Activated naive CD4-positive, alpha-beta T cell treated with anti-CD3 and anti-CD28 coated beads, Interleukin-2, amount 50 U/mL, for 72 hours (primary cell): ENCODE measurements around the gene POLH. TPM values are rescaled to one million over a fixed set of nuclear protein-coding genes. Genes with fewer than 3 reads are reported as not detected.
"Not testable (repeated sequence)": the region's sequence is repeated elsewhere in the genome, so short reads cannot be mapped to it uniquely, and the experiment has no call there.

Experiments used
- ATAC-seq, 2 donors: fragments of 150-1000 bp; cut with Tn5 transposase; 2 replicates each; pipeline ENCODE4 v1.10.0; 2021; ENCODE audit warnings: mild to moderate bottlenecking in 2 of 2, moderate library complexity in 2 of 2
- DNase-seq, 2 donors: peaks; one replicate each; pipeline ENCODE4 v3.0.0; 2021 to 2022; ENCODE audit warnings: low spot score in 2 of 2
- H3K27ac Mint-ChIP-seq, 2 donors: one replicate each; pipeline ENCODE4 v1.8.0; 2022; ENCODE audit warnings: mild to moderate bottlenecking in 2 of 2, mixed read lengths in 2 of 2
- H3K36me3 Mint-ChIP-seq, 2 donors: one replicate each; pipeline ENCODE4 v1.8.0; 2022; ENCODE audit warnings: mixed read lengths in 2 of 2
- H3K9me3 Mint-ChIP-seq, 2 donors: one replicate each; pipeline ENCODE4 v1.8.0; 2022; ENCODE audit warnings: mixed read lengths in 2 of 2
- total RNA-seq, 2 donors: library from RNA; stranded (reverse); gene quantifications; one replicate each; pipeline ENCODE4 v1.2.3, GENCODE V29; 2022

Gene POLH
- 100 to 1,000 TPM in 1 of 2 donors, 10 to 100 TPM in 1; 46.2 to 101 TPM for total RNA-seq

DNA sequence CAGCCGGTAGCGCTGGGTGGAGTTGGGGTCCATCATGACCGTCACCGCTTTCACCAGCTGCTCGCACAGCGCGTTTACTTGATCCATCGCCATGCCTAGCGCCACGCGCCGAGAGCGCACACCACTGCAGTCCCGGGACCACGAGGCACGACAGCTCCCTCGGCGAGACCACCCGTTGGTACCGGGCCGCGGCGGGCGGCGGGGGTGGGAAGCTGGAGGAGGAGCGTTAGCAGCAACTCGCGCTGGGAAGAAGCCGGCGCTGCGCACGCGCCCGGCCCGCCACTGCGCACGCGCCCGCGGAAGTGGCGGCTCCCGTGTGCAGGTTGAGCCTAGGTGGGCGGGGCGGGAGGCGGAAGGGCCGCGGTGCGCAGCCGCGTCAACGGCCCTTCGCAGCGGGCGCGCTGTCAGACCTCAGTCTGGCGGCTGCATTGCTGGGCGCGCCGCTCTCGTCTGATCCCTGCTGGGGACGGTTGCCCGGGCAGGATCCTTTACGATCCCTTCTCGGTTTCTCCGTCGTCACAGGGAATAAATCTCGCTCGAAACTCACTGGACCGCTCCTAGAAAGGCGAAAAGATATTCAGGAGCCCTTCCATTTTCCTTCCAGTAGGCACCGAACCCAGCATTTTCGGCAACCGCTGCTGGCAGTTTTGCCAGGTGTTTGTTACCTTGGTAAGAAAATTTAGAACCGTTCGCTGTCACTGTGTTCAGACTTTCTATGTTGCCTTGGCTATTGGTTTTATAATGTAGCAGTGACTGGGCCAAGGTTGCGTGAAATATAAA lies at the start of gene POLH, which contains the start of gene XPO5:
POLH (plus strand) TSS at position 414 of the 780 bp plus-strand sequence. CDS start 6,135 bp downstream, outside the sequence.
XPO5 (minus strand) TSS at position 267 of the 780 bp plus-strand sequence; CDS start at position 93, 174 bp downstream.
- peak; percentile 94 to 95 for ATAC-seq
- Mint-ChIP-seq H3K36me3 (peaks cover 36 to 57% of the 10 kb centered on the region in 2 donors), H3K27ac (peak within 1 kb of the TSS; percentile 89 to 97), H3K9me3 (no peaks in the 10 kb centered on the region)
- DNase-seq, result peak; percentile 91 to 93

- no peaks in the 10 kb centered on the region for H3K9me3 Mint-ChIP-seq
- peaks cover 7 to 9% of the 10 kb centered on the region in 2 donors for H3K36me3 Mint-ChIP-seq
- no peak for DNase-seq
- peak overlapping the region in 1 of 2 donors; percentile 74 for H3K27ac Mint-ChIP-seq
- no peak for ATAC-seq
Measured at GRCh38 chr6:43532201-43532600, 43.8 kb upstream of the POLH start.

- not testable (repeated sequence) for H3K9me3 Mint-ChIP-seq, DNase-seq, H3K27ac Mint-ChIP-seq, ATAC-seq
- peaks cover 10 to 12% of the 10 kb centered on the region in 2 donors for H3K36me3 Mint-ChIP-seq
Measured at GRCh38 chr6:43538986-43539385, 37.0 kb upstream of the POLH start.

- not testable (repeated sequence) for H3K27ac Mint-ChIP-seq, DNase-seq, ATAC-seq, H3K9me3 Mint-ChIP-seq
- peaks cover 10 to 12% of the 10 kb centered on the region in 2 donors for H3K36me3 Mint-ChIP-seq
Measured at GRCh38 chr6:43539409-43539808, 36.6 kb upstream of the POLH start.

- no peaks in the 10 kb centered on the region for H3K9me3 Mint-ChIP-seq
- peak overlapping the region in 1 of 2 donors; percentile 48 for H3K27ac Mint-ChIP-seq
- DNase-seq (no peak), ATAC-seq (no peak)
- peaks cover 10 to 12% of the 10 kb centered on the region in 2 donors for H3K36me3 Mint-ChIP-seq
Measured at GRCh38 chr6:43540507-43540906, 35.5 kb upstream of the POLH start.

DNA sequence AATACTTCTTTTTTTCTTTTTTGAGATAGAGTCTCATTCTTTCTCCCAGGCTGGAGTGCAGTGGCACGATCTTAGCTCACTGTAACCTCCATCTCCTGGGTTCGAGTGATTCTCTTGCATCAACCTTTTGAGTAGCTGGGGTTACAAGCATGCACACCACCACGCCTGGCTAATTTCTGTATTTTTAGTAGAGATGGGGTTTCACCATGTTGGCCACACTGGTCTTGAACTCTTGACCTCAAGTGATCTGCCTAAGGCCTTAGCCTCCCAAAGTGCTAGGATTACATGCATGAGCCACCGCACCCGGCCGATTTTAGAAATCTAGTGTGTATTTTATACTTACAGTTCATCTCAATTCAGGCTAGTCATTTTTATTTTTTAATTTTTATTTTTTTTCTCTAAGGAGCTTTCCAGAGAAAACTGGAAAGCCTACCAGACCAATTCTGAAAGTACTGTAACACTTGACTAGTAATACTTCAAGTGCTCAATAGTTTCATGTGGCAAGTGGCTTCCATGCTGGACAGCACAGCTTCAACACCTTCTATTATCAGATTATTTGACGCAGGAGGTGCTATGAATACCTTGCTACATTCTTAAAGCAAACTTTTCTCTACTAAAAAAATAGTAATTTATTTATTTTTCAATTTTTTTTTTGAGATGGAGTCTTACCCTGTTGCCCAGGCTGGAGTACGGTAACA lies 34.1 kb upstream of the POLH start:
- Mint-ChIP-seq H3K36me3 (peaks cover 10 to 26% of the 10 kb centered on the region in 2 donors), H3K9me3 (no peaks in the 10 kb centered on the region), H3K27ac (peak overlapping the region in 1 of 2 donors; percentile 48)
- ATAC-seq (no peak), DNase-seq (no peak)

DNA sequence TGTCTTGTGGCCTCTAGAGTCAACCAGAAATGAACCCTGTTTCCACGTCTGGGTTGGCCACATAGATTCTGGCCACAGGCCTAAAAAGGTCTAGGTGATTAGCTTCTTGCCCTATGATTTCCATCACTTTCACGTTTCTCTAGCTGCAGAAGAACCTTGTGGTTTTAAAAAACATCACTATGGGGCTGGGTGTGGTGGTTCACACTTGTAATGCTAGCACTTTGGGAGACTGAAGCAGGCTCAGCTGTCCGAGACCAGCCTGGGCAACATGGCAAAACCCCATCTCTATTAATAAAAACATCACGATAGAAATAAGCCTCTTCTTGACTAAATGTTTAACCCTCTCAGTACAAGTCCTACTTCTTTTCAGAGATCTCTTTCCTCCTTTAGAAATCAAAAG lies 31.5 kb upstream of the POLH start:
- H3K9me3 Mint-ChIP-seq, result no peaks in the 10 kb centered on the region
- no peak for DNase-seq
- no peak for ATAC-seq
- no peak overlapping the region for H3K27ac Mint-ChIP-seq
- H3K36me3 Mint-ChIP-seq, result peaks cover 6 to 30% of the 10 kb centered on the region in 2 donors

DNA sequence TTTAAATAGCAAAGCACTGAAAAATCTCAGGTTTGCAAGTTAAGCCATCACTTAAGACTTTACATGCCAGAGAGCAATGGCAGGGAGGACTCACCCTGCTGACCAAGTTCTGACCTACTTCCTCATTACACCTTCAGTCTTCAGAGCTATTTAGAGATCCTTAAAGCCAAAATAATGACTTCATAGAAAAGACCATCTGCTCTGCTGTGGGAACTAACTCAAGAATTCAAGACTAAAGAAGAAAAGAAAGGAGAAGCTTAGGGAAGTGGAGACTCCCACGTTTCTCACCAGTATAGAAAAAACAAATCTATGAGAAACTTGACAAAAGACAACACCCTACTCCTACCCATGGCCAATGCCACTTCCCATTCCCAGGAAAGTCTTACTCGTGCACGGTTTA lies 28.8 kb upstream of the POLH start:
- ATAC-seq, result no peak
- Mint-ChIP-seq H3K36me3 (peaks cover 15 to 30% of the 10 kb centered on the region in 2 donors), H3K27ac (peak overlapping the region; percentile 46 to 51), H3K9me3 (no peaks in the 10 kb centered on the region)
- no peak for DNase-seq

- H3K27ac Mint-ChIP-seq, ATAC-seq, DNase-seq, H3K9me3 Mint-ChIP-seq: not testable (repeated sequence)
- peaks cover 18 to 20% of the 10 kb centered on the region in 2 donors for H3K36me3 Mint-ChIP-seq
Measured at GRCh38 chr6:43557620-43558019, 18.4 kb upstream of the POLH start.

- H3K27ac Mint-ChIP-seq, result no peak overlapping the region
- ATAC-seq (no peak), DNase-seq (no peak)
- H3K9me3 Mint-ChIP-seq, result no peaks in the 10 kb centered on the region
- H3K36me3 Mint-ChIP-seq, result peaks cover 8 to 18% of the 10 kb centered on the region in 2 donors
Measured at GRCh38 chr6:43559328-43559727, 16.7 kb upstream of the POLH start.

GRCh38 chr6:43570876-43571441 lies 5.0 kb upstream of the POLH start:
- DNase-seq (no peak), ATAC-seq (peak; percentile 30 to 66)
- H3K9me3 Mint-ChIP-seq, result no peaks in the 10 kb centered on the region
- peaks cover 26 to 38% of the 10 kb centered on the region in 2 donors for H3K36me3 Mint-ChIP-seq
- H3K27ac Mint-ChIP-seq, result peak overlapping the region; percentile 47 to 79

DNA sequence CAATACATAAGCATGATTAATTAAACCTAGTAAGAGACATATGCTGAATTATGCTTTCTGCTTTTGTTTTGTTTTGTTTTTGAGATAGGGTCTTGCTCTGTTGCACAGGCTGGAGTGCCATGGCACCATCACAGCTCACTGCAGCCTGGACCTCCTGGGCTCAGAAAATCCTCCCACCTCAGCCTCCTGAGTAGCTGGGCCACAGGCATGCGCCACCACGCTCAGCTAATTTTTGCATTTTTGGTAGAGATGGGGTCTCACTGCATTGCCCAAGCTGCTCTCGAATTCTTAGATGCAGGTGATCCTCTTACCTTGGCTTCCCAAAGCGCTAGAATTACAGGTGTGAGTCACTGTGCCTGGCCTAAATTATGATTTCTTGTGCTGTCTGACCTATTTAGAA lies 4.0 kb upstream of the POLH start:
- Mint-ChIP-seq H3K36me3 (peaks cover 37 to 47% of the 10 kb centered on the region in 2 donors), H3K9me3 (no peaks in the 10 kb centered on the region), H3K27ac (peak overlapping the region in 1 of 2 donors; percentile 79)
- ATAC-seq, result no peak
- no peak for DNase-seq

DNA sequence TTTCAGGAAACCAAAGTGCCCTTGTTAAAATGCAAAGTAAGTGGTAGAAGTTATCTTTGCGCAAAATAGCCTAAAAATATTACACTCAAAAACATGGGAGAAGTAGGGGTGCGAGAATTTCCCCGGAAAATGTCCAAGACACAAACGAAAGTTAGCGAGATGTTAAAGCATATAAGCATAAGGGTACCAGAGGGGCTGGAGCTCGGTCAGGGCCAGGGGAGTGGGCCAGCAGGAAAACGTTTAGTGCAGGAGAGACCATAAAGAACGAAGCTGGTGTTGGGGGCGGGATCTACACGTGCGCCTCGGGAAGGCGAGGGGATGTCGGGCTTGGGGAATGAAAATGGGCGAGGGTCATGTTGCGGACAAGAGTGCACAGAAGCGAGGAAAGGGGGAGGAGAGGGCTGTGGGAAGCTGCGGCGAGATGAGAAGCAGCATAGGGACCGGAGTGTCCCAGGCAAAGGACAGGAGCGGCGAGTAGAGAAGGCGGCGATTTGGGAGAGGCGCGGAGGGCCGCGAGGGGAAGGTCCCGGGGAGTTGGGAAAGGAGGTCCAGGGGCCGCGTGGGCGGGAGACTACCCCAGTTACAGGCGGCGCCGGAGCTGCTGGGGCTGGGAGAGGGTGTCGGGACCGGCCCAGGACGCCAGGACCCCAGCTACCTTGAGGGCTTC lies 747 bp upstream of the POLH start:
- no peaks in the 10 kb centered on the region for H3K9me3 Mint-ChIP-seq
- DNase-seq, result no peak
- peaks cover 37 to 63% of the 10 kb centered on the region in 2 donors for H3K36me3 Mint-ChIP-seq
- peak overlapping the region; percentile 89 to 97 for H3K27ac Mint-ChIP-seq
- ATAC-seq, result peak in 1 of 2 donors; percentile 54

- ATAC-seq (no peak), DNase-seq (no peak)
- Mint-ChIP-seq H3K36me3 (peaks cover 36 to 54% of the 10 kb centered on the region in 2 donors), H3K9me3 (no peaks in the 10 kb centered on the region), H3K27ac (no peak overlapping the region)
Measured at GRCh38 chr6:43578748-43579147, 2.8 kb downstream of the POLH start.

- Mint-ChIP-seq H3K27ac (no peak overlapping the region), H3K9me3 (no peaks in the 10 kb centered on the region), H3K36me3 (peaks cover 36 to 58% of the 10 kb centered on the region in 2 donors)
- DNase-seq, result no peak
- ATAC-seq, result no peak
Measured at GRCh38 chr6:43579171-43579570, 3.2 kb downstream of the POLH start.

GRCh38 chr6:43582911-43583310 lies 6.9 kb downstream of the POLH start:
- peaks cover 14 to 38% of the 10 kb centered on the region in 2 donors for H3K36me3 Mint-ChIP-seq
- ATAC-seq, result no peak
- no peak overlapping the region for H3K27ac Mint-ChIP-seq
- DNase-seq, result no peak
- H3K9me3 Mint-ChIP-seq, result no peaks in the 10 kb centered on the region
